NT2/D1 (cell line): ENCODE results near the gene DAPK2.

Experiments
- DNase-seq: peaks from one replicate; pipeline ENCODE4 v3.0.0-alpha.2; 2011; ENCODE audit warnings: low read depth, low spot score
- H3K27me3 ChIP-seq: 2 replicates; pipeline ENCODE4 v1.6.0; 2011; ENCODE audit warnings: mild to moderate bottlenecking; ENCODE audit not compliant: insufficient read length, insufficient read depth
- H3K36me3 ChIP-seq: 2 replicates; pipeline ENCODE4 v1.6.1; 2011; ENCODE audit warnings: mild to moderate bottlenecking, low read length, mixed read lengths; ENCODE audit not compliant: insufficient read depth, insufficient read length
- H3K4me1 ChIP-seq: 2 replicates; pipeline ENCODE4 v1.5.1; 2011; ENCODE audit not compliant: insufficient read depth, insufficient read length
- H3K4me3 ChIP-seq: 2 replicates; pipeline ENCODE4 v1.5.1; 2011; ENCODE audit warnings: low read depth; ENCODE audit not compliant: insufficient read length
- H3K9ac ChIP-seq: 2 replicates; pipeline ENCODE4 v1.6.0; 2011; ENCODE audit warnings: low read depth; ENCODE audit not compliant: insufficient read length
- H3K9me3 ChIP-seq: 2 replicates; pipeline ENCODE4 v1.5.1; 2011; ENCODE audit warnings: mild to moderate bottlenecking, low read length; ENCODE audit not compliant: insufficient read depth
- SUZ12 ChIP-seq: IDR thresholded peaks from 2 replicates; pipeline ENCODE4 v1.6.1; 2011; ENCODE audit not compliant: insufficient read length, insufficient read depth; ENCODE audit errors: extremely low read depth
- YY1 ChIP-seq: IDR thresholded peaks from 2 replicates; pipeline ENCODE4 v1.6.1; 2011; ENCODE audit not compliant: insufficient read length, insufficient read depth
- ZNF274 ChIP-seq: IDR thresholded peaks from 2 replicates; pipeline ENCODE4 v1.6.1; 2011; ENCODE audit warnings: mild to moderate bottlenecking, low read depth, low read length

DAPK2 gene

DNA sequence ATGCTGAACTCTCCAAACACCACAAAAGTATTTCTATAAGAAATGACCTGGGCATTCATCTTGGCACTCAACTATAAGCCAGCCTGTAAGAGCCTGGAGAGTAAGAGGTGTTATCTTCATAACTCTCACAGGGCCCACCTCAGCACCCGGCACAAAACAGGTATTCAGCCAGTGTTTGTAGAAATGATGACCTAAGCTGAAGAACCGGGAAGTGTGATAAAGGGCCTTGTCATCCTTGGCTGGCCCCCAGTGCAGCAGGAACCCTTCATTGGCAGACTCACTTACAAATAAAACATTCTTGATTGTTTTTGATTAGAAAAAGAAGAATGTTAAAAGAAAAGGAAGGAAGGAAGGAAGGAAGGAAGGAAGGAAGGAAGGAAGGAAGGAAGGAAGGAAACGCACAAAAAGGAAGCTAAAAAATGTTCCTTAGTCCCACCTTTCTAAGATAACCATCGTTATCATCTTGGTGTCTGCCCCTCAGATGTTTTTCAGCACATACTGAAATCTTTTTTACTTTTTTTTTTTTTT, 52.1 kb downstream of the DAPK2 start:
- TF ChIP-seq ZNF274 (no peak), YY1 (no peak), SUZ12 (no peak)
- H3K27me3 ChIP-seq: no peaks in the 10 kb centered on the region
- H3K4me1 ChIP-seq: peaks cover 2% of the 10 kb centered on the region
- DNase-seq: no peak
- H3K36me3 ChIP-seq: no peaks in the 10 kb centered on the region
- no peaks in the 10 kb centered on the region for H3K9me3 ChIP-seq
- H3K4me3 ChIP-seq: no peak overlapping the region
- H3K9ac ChIP-seq: no peak overlapping the region

DNA sequence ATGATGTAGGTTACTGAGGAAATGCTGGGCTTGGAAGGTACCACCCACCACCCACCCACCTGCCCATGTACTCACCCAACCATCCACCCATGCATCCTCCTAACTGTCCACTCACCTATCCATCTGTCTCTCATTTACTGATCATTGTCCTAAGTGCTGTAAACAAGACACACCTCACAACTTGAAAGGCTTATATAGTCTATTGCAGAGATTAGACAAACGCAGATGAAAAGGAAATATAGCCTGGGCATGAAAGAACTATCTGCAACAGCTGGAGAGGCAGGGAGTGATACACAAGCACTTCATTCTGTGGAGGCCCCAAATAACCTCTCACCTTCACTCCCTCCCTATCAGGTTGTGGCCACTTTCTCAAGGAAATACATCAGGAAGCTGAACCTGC, 54.0 kb downstream of the DAPK2 start:
- Histone ChIP-seq H3K9me3 (no peaks in the 10 kb centered on the region), H3K9ac (no peak overlapping the region), H3K4me3 (no peak overlapping the region), H3K4me1 (peaks cover 2% of the 10 kb centered on the region), H3K27me3 (no peaks in the 10 kb centered on the region), H3K36me3 (no peaks in the 10 kb centered on the region)
- DNase-seq: no peak
- TF ChIP-seq SUZ12 (no peak), YY1 (no peak), ZNF274 (no peak)

DNA sequence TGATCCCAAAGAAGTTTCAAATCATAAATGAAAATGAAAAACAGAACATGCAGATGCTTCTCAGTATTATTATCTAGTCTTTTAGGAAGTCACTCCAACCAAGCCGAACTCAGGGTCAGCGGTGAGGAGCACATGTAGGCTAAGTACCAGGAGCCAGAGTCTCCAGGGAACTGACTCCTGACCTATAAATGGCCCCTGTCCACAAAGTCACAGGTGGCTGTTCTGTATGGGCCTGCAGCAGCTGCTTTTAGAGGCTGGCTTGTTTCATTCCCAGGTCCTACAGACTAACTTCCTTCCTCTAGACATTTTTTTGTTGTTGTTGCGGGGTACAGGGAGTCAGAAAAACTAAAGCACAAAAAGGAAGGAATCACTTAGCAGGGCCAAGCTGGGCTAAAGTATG, 54.6 kb downstream of the DAPK2 start:
- Histone ChIP-seq H3K9me3 (no peaks in the 10 kb centered on the region), H3K27me3 (no peaks in the 10 kb centered on the region), H3K9ac (no peak overlapping the region), H3K4me3 (no peak overlapping the region), H3K36me3 (no peaks in the 10 kb centered on the region), H3K4me1 (peaks cover 2% of the 10 kb centered on the region)
- DNase-seq: no peak
- TF ChIP-seq ZNF274 (no peak), YY1 (no peak), SUZ12 (no peak)

DNA sequence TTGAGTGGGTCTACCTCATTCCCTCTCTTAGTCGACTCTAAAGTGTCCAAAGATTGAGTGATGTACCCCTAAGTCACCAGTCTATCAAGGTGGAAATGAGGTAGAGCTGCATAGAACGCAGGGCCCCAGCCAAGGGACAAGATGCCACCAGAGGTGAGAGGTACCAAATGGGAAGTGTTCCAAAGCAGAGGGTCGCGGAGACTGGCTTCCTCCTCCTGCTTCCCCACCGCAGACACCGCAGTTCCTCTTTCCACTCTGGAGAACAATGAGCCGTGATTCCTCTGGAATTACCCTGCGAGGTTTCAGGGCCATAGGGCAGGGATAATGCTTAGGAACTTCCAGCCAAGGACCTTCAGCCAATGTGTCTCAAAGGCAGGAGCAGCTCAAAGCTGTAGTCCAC, 55.8 kb downstream of the DAPK2 start:
- DNase-seq: no peak
- TF ChIP-seq SUZ12: no peak
- no peak for TF ChIP-seq YY1
- no peak for TF ChIP-seq ZNF274
- no peak overlapping the region for H3K9ac ChIP-seq
- H3K36me3 ChIP-seq: no peaks in the 10 kb centered on the region
- no peaks in the 10 kb centered on the region for H3K27me3 ChIP-seq
- no peaks in the 10 kb centered on the region for H3K9me3 ChIP-seq
- H3K4me3 ChIP-seq: no peak overlapping the region
- no peaks in the 10 kb centered on the region for H3K4me1 ChIP-seq

DNA sequence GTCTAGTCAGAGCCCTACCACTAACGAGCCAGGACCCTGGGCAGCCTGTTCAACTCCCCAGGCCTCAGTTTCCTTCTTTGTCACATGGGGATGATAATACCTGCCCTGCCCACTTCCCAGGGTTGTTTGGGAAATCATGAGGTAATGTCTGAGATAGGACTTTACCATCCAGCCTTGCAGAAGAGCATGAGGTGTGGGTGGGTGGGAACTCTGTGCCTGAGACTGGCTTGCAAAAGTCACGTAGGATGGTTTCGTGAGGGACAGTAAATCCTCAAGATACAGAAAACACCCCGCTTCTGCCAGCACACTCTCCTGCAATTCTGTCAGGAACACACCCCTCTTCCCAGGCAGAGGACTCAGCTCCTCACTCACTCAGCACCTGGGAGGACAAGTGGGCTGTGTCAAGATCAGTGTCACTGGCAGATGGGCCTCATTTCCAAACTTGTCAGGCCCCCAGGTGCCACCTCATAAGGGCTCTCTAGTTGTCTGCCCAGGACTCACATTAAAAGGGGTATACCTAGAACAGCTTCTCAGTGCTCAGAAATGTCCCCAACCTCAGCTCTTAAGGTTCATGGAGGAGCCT, 58.4 kb downstream of the DAPK2 start:
- H3K36me3 ChIP-seq: no peaks in the 10 kb centered on the region
- H3K27me3 ChIP-seq: no peaks in the 10 kb centered on the region
- no peak overlapping the region for H3K4me3 ChIP-seq
- H3K9ac ChIP-seq: no peak overlapping the region
- no peaks in the 10 kb centered on the region for H3K9me3 ChIP-seq
- TF ChIP-seq ZNF274 (no peak), YY1 (no peak), SUZ12 (no peak)
- DNase-seq: no peak
- H3K4me1 ChIP-seq: peaks cover 2% of the 10 kb centered on the region

DNA sequence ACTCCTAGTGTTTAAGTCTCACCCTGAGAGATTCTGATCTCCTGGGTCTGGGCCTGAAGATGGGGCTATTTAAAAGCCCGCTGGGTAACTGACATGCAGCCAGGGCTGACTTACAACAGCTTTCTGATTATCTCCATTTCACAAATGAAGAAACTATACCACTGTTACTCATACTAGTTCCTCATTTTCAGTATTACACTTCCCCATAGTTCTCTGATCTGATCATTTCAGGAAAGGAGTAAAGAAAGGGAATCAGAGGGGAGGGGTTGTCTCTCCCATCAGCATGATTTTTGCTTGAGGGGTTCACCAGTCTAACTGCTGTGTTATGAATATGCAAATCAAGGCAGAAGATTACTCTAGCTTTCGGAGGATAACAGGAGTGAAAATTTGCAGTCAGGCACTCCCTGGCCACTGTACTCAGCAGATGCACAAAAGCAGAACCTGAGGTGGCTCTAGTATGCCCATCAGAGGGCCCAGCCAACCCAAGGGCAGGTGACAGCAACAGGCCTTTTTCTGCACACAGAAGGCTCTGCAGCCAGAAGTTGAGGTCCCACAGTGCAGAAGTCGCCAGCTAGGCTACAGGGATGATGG, 59.4 kb downstream of the DAPK2 start:
- TF ChIP-seq SUZ12: no peak
- no peak for TF ChIP-seq ZNF274
- TF ChIP-seq YY1: no peak
- H3K36me3 ChIP-seq: no peaks in the 10 kb centered on the region
- H3K9ac ChIP-seq: no peak overlapping the region
- no peaks in the 10 kb centered on the region for H3K9me3 ChIP-seq
- no peak for DNase-seq
- no peak overlapping the region for H3K4me3 ChIP-seq
- peaks cover 2% of the 10 kb centered on the region for H3K4me1 ChIP-seq
- H3K27me3 ChIP-seq: no peaks in the 10 kb centered on the region

DNA sequence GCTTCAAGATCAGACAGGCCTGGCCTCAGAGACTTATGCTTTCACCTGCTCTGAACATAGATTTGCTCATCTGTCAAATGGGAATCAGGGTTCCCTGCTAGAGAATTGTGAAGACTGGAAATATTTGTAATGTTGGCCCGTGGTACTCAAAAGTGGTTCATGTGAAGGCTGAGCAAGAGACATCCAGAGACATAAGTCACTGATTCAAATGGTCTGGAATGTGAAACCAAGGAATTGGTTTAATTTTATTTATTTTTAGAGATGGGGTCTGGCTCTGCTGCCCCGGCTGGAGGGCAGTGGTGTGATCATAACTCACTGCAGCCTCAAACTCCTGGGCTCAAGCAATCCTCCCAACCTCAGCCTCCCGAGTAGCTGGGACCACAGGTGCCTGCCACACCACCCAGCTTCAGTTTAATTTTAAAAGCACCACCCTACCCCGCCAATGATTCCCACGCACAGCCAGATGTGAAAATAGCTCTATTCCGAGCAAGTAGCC, 60.1 kb downstream of the DAPK2 start:
- no peaks in the 10 kb centered on the region for H3K36me3 ChIP-seq
- no peak overlapping the region for H3K4me3 ChIP-seq
- no peaks in the 10 kb centered on the region for H3K9me3 ChIP-seq
- DNase-seq: no peak
- no peaks in the 10 kb centered on the region for H3K27me3 ChIP-seq
- no peak overlapping the region for H3K9ac ChIP-seq
- peaks cover 2% of the 10 kb centered on the region for H3K4me1 ChIP-seq
- TF ChIP-seq YY1 (no peak), ZNF274 (no peak), SUZ12 (no peak)
